Activated T-helper 1 cell treated with Interleukin-2 at 50 U/mL for 16 hours (primary cell): ENCODE results near the gene HHIPL2.

Experiments
- DNase-seq: peaks from one replicate; pipeline ENCODE4 v3.0.0-alpha.2; 2020; ENCODE audit warnings: low read depth

HHIPL2 gene

GRCh38 chr1:222547944-222548671 is at the start of gene HHIPL2:
Gene HHIPL2, minus strand, starts transcription at chr1:222548104. Its CDS starts 60 bp downstream, at chr1:222548044.
- DNase-seq, result no peak

DNA sequence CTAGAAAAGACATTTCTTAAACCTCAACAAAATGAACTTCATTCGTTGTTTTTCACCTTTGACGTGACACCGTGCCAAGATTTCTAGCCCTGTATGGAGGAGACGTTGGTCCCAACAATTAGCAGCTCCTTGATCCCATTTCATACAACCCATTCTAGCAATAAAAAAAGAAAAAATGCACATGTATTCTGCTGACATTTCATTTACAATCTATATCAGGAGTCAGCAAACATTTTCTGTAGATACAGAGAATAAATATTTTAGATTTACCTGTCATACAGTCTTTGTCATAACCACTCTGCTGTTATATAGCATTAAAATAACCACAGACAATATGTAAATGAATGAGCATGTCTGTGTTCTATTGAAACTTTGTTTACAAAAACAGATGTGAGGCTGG is 48.8 kb upstream of the HHIPL2 start:
- DNase-seq, result no peak

DNA sequence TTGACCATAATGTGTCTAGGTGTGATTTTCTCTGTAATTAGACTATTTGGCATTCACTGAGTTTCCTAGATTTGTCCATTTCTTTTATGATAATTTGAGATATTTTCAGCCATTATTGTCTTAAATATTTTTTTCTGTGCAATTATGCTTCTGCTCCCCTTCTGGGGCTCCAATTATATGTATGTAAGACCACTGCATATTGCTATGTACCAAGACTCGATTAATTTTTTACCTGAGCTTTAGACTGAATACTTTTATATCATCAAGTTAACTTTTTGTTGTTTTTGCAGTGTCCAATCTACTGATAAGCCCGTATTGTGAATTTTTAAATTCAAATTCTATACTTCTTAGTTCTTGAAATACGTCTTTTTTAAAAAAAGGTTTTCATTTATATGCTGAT is 46.9 kb upstream of the HHIPL2 start:
- DNase-seq, result no peak

DNA sequence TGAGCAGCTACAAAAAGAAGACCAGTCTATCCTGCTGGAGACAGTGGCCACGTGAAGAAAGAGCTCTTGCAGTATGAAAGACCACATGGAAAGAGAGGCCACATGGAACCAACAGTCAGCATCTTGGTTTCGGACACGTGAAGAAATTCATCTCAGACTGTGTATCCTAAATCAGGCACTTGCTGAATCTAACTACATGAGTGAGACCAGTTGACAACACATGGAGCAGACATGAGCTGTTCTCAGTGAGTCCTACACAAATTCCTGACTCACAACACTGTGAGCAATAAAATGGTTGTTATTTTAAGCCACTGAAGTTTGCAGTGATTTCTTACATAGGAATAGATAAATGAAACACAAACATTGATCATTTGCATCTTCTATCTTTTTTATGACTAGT is 44.3 kb upstream of the HHIPL2 start:
- DNase-seq, result no peak

DNA sequence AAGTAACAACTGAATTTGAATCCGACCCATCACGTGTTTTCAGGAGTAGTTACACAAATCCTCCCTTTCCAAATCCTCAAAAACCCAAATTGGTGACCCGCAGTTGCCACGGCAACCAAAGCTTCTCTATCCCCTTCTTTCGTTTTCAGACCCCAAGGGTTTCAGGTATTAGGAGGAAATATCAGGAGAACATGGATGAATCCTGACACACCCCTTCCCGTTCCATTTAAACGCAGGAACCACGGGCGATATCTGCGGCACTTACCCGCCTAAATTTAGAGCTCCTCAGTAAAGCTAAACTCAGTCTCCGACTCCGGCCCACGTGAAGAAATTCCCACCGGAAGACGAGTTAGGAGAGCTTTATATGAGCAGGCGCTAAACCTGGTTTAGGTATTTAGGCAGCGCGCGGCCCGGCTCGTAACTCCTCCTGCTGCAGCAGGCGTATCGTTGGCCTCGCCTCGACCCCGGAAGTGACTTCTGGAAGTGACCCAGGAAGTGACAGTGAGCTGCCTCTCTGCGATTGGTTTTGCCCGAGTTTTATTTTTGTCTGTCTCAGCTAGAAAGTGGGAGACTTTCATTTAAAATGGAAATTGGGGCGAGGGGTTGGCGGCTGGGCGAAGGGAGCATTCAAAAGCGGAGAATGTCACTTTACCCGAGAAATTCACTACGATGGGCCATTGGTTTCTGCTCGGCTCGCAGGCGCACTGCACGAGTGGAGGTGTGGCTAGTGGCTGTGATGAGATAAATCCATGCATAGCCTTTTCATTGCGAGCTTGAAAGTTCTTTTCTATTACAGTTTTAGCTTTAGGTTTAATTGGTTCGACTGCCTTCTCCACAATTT is 41.8 kb upstream of the HHIPL2 start, which contains the start of gene TAF1A:
Gene TAF1A (minus strand): TSS at position 472 of the 841 bp plus-strand sequence.
- peak; percentile 75 for DNase-seq

- no peak for DNase-seq
Observed at GRCh38 chr1:222588135-222588534, 40.2 kb upstream of the HHIPL2 start.

GRCh38 chr1:222586842-222587241 is 38.9 kb upstream of the HHIPL2 start:
- DNase-seq, result no peak

DNA sequence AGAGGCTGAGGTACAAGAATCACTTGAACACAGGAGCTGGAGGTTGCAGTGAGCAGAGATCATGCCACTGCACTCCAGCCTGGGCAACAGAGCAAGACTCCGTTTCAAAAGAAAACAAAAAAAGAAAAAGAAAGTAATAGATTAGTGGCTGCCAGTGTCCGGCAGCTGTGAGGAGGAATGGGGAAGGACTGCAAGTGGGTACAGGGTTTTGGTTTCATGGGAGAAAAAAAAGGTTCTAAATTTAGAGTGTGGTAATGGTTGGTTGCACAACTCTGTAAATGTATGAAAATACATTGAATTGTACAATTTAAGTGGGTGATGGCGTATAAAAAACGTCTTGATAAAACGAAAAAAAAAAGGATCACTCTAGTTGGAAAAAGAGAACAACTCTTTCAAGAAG is 35.2 kb upstream of the HHIPL2 start:
- DNase-seq, result no peak

DNA sequence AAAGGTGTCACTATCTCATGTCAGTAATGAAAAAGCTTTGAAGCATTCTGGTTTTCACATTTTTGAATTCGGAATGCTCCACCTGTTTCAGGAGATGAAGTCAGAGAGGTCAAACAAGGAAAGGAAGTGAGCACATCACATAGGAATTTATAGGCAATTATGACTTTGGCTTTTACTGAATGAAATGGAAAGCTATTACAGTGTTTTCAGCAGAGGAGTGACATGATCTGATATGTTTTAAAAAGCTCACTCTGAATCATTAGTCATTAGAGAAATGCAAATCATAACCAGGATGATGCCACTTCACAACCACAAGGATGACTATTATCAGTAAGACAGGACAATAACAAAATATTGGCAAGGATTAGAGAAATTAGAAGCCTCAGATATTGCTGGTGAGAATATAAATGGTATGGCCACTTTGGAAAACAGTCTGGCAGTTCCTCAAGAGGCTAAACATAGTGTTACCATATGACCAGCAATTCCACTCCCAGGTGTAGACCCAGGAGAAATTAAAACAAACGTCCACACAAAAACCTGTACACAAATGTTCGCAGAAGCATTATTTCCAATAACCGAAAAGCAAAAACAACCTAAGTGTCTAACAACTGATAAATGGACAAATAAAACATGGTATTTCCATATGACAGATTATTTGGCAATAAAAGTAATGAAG is 34.3 kb upstream of the HHIPL2 start:
- no peak for DNase-seq

DNA sequence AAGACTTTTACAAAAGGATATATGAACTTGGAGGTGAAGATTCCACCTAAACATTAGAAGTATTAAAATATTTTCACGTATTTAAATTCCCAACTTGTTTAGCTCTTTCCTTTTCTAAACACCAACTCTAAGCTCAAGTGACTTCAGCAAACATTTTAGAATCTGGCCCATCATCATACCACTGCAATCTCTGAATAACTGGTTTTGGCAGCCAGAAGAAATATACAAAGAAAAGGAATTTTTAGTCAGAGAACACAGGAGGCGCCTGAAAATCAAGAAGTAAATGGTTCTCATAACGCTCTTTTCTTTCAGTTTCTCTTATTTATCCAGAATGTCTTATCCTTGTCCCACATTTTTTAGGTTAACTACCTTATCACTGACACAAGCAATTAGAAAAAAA is 31.4 kb upstream of the HHIPL2 start:
- no peak for DNase-seq

DNA sequence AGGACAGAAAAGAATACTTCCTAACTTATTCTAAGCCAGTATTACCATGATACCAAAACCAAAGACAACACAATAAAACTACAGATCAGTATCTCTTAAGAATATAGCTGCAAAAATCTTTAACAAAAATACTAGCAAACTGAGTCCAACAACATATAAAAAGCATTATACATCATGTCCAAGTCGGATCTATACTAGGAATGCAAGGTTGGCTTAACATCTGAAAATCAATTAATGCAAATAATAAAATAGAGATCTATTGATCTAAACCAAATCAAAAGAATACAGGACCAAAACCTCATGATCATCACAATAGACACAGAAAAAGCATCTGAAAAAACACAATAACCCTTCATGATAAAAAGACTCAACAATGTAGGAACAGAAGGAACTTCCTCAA is 22.9 kb upstream of the HHIPL2 start:
- no peak for DNase-seq

DNA sequence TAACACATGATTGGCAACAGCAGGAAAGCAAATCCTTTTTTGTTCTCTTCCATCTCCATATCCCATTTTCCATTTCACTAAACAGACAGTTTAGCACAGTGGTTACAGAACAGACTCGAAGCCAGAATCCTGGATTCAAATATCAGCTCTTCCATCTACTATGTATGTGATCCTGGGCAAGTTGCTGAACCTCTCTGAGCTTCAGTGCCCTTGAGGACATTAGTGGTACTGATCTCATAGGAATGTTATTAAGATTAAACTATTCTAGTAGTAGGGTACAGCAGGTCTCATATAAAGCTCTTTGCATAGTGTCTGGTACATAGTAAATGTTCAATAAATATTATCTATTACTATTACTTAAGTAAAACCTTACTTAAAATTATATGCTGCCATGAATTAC is 13.8 kb upstream of the HHIPL2 start:
- DNase-seq, result no peak

GRCh38 chr1:222557574-222557973 is 9.7 kb upstream of the HHIPL2 start:
- no peak for DNase-seq

- DNase-seq, result no peak
Observed at GRCh38 chr1:222557148-222557547, 9.2 kb upstream of the HHIPL2 start.

DNA sequence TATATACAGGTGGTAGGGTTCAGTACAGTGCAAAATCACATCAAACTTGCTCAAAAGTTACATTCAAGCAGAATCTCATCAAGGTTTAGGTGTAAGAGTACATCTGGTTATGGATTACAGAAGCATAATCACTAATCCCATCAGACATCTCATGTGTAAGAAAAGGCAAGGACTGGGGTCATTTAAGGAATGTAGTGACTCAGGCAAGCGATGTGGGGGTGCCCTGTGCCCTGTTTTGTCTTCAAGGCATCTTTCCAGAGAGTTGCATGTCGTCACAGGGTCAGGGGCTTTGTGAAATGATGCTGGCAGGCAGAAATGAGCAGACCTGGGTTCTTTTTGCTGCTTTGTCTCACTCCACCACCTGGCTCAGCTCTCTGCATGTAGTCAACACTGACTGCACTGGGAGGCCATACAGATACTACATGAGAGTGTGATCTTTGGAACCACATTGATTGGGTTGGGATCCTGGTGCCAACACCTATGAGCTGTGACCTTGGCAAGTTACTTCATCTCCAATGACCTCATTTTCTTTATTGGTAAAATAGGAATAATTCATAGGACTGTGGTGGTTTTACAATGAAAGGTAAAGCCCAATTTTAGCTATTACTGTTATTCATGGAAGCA is 8.2 kb upstream of the HHIPL2 start:
- no peak for DNase-seq

DNA sequence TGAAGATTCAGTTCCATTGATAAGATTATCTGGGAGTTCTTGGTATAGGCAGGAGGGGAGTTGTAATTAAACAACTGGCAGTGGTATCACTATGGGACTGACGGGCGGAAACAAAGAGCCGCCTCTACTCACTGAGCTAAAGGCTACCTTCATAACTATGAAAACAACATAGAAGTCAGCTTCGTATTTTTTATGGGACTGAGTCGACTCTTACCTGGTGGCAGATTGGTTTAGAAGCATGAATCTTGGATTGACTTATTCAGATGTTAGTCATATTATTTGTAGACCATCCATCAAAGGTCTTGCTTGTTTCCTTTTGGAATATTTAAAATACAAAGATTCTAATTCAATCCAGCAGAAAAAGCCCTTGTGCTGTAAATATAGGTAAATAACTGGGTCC is 6.3 kb upstream of the HHIPL2 start:
- no peak for DNase-seq

- no peak for DNase-seq
Observed at GRCh38 chr1:222552882-222553281, 5.0 kb upstream of the HHIPL2 start.

DNA sequence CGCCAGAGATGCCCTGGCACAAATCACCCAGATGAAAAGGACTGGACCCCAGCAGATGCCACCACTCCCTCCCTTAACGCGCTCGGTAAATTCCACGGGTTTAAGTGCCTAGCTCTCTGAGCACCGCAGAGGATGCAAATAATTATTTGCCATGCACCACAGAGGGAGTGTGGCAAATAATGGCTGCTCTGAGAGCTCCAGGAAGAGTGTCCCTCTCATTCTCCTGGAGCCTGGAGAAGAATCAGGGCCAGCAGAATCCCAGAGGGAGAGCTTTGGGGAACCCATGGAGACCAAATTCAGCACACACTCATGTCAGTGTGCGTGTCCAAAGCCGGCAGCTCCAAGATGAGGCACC is 667 bp downstream of the HHIPL2 start:
- DNase-seq, result no peak

- no peak for DNase-seq
Observed at GRCh38 chr1:222546548-222547259, 1.2 kb downstream of the HHIPL2 start.

DNA sequence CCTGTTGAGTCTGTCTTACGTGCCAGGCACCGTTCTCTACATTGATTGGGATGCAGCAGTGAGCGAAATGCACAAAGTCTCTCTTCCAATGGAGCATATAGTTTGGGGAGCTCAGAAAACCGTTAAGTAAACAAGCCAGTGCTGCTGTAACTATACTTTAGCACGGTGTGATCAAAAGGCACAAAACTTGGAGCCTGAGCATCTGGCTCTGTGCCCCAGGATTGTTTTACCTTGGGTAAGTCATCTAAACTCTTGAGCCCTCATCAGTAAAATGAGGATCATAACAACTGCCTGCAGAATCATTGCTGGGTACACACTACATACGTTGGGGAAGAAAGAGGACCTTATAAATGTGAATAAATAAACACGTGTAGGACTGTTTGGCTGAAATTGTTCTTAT is 1.8 kb downstream of the HHIPL2 start:
- DNase-seq, result no peak

GRCh38 chr1:222543817-222544216 is 4.1 kb downstream of the HHIPL2 start:
- no peak for DNase-seq

DNA sequence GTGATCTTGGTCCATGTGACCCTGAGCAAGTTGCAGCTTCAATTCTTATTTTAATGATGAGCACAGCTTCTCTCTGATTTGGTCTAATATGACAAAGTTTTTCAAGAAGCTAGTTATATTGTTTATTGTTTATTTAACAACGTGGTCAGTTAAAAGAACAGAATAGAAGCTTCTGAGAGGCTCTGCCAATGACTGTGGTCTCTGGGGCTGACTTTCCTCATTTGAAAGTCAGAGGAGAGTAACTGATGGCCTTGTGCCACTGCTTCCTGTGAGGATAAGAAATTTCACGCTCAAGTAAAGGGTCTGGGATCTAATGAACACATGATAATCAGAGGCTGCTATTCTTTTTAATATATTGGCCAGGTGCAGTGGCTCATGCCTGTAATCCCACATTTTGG is 7.3 kb downstream of the HHIPL2 start:
- DNase-seq, result no peak
